Measurements from ENCODE around the gene SLC39A11. TPM values are rescaled to one million over a fixed set of nuclear protein-coding genes. Genes with fewer than 3 reads are reported as not detected.
"Not testable (repeated sequence)": the region's sequence is repeated elsewhere in the genome, so short reads cannot be mapped to it uniquely, and the experiment has no call there.

Gene SLC39A11
- total RNA-seq, 1 donor from 2014 or later, result 34.8 TPM

GRCh38 chr17:73061161-73061560, 31.3 kb downstream of the SLC39A11 start:
- Mint-ChIP-seq H3K27ac (no peak overlapping the region), H3K9me3 (no peaks in the 10 kb centered on the region), H3K36me3 (ENCODE audit: low read depth) (no peaks in the 10 kb centered on the region), H3K4me1 (no peaks in the 10 kb centered on the region), H3K27me3 (no peaks in the 10 kb centered on the region), H3K4me3 (no peak overlapping the region)
- TF ChIP-seq CTCF (IDR thresholded peaks at IDR 0.05), result no peak
- CTCF ChIA-PET, result no interaction called here
- intact Hi-C loops (cut with micrococcal nuclease), result no loop called here
- POLR2A ChIA-PET, result no interaction called here
- ATAC-seq (ENCODE audit: low read depth) (no peak), DNase-seq (no peak)

- DNase-seq (no peak), ATAC-seq (ENCODE audit: low read depth) (no peak)
- Mint-ChIP-seq H3K9me3 (no peaks in the 10 kb centered on the region), H3K36me3 (ENCODE audit: low read depth) (no peaks in the 10 kb centered on the region), H3K4me1 (no peaks in the 10 kb centered on the region), H3K27me3 (no peaks in the 10 kb centered on the region), H3K27ac (no peak overlapping the region), H3K4me3 (no peak overlapping the region)
- TF ChIP-seq CTCF (IDR thresholded peaks at IDR 0.05), result no peak
- CTCF ChIA-PET, result no interaction called here
- POLR2A ChIA-PET, result no interaction called here
- intact Hi-C loops (cut with micrococcal nuclease), result no loop called here
Measured at GRCh38 chr17:73060721-73061120, 31.8 kb downstream of the SLC39A11 start.

GRCh38 chr17:73059713-73060112, 32.8 kb downstream of the SLC39A11 start:
- H3K4me1 Mint-ChIP-seq; ATAC-seq (ENCODE audit: low read depth); H3K27me3 Mint-ChIP-seq; H3K27ac Mint-ChIP-seq; H3K36me3 Mint-ChIP-seq (ENCODE audit: low read depth); POLR2A ChIA-PET; DNase-seq; intact Hi-C loops (cut with micrococcal nuclease); CTCF ChIA-PET; H3K4me3 Mint-ChIP-seq; H3K9me3 Mint-ChIP-seq: not testable (repeated sequence)

GRCh38 chr17:73058022-73058421, 34.5 kb downstream of the SLC39A11 start:
- POLR2A ChIA-PET, result no interaction called here
- CTCF ChIA-PET, result no interaction called here
- Mint-ChIP-seq H3K4me1 (no peaks in the 10 kb centered on the region), H3K36me3 (ENCODE audit: low read depth) (no peaks in the 10 kb centered on the region), H3K9me3 (no peaks in the 10 kb centered on the region), H3K27ac (no peak overlapping the region), H3K4me3 (no peak overlapping the region), H3K27me3 (no peaks in the 10 kb centered on the region)
- DNase-seq (no peak), ATAC-seq (ENCODE audit: low read depth) (no peak)
- TF ChIP-seq CTCF (IDR thresholded peaks at IDR 0.05), result no peak
- intact Hi-C loops (cut with micrococcal nuclease), result no loop called here

GRCh38 chr17:73057196-73057595, 35.3 kb downstream of the SLC39A11 start:
- H3K4me1 Mint-ChIP-seq, result no peaks in the 10 kb centered on the region
- ATAC-seq (ENCODE audit: low read depth), result no peak
- no peak for DNase-seq
- no peaks in the 10 kb centered on the region for H3K27me3 Mint-ChIP-seq
- no peak overlapping the region for H3K27ac Mint-ChIP-seq
- H3K4me3 Mint-ChIP-seq, result no peak overlapping the region
- no peak for TF ChIP-seq CTCF (IDR thresholded peaks at IDR 0.05)
- H3K36me3 Mint-ChIP-seq (ENCODE audit: low read depth), result no peaks in the 10 kb centered on the region
- ChIA-PET POLR2A (no interaction called here), CTCF (no interaction called here)
- H3K9me3 Mint-ChIP-seq, result no peaks in the 10 kb centered on the region
- intact Hi-C loops (cut with micrococcal nuclease), result no loop called here

- no peak for TF ChIP-seq CTCF (IDR thresholded peaks at IDR 0.05)
- DNase-seq (no peak), ATAC-seq (ENCODE audit: low read depth) (no peak)
- Mint-ChIP-seq H3K27me3 (no peaks in the 10 kb centered on the region), H3K4me1 (no peaks in the 10 kb centered on the region), H3K4me3 (no peak overlapping the region), H3K9me3 (peaks cover 5% of the 10 kb centered on the region), H3K27ac (no peak overlapping the region), H3K36me3 (ENCODE audit: low read depth) (peaks cover 21% of the 10 kb centered on the region)
- intact Hi-C loops (cut with micrococcal nuclease), result no loop called here
- ChIA-PET CTCF (no interaction called here), POLR2A (no interaction called here)
Measured at GRCh38 chr17:73052923-73053322, 39.6 kb downstream of the SLC39A11 start.
